GM21423 (cell line): Measurements from ENCODE around the gene ERC2.
A peak's percentile ranks its signal among the peaks of the same experiment; 100 is the strongest.

Experiments used
- ATAC-seq: cut with Tn5 transposase; IDR thresholded peaks from one replicate; pipeline ENCODE4 v1.9.1; 2021; ENCODE audit warnings: mild to moderate bottlenecking, moderate library complexity; ENCODE audit not compliant: unreplicated experiment

The ERC2 gene

GRCh38 chr3:55487381-55488241 is 980.7 kb downstream of the ERC2 start:
- no peak for ATAC-seq

GRCh38 chr3:55486857-55487380 is 981.3 kb downstream of the ERC2 start, which contains the start of gene WNT5A:
TSS of gene WNT5A (minus strand) at chr3:55487306. CDS start at chr3:55486985, 321 bp downstream.
- no peak for ATAC-seq

GRCh38 chr3:55486101-55486856 is 982.0 kb downstream of the ERC2 start:
- ATAC-seq, result no peak

GRCh38 chr3:55484801-55485791 is 983.2 kb downstream of the ERC2 start:
- peak; percentile 73 for ATAC-seq

GRCh38 chr3:55484191-55484689 is 984.0 kb downstream of the ERC2 start:
- no peak for ATAC-seq

GRCh38 chr3:55483196-55484095 is 984.8 kb downstream of the ERC2 start:
- ATAC-seq, result no peak

GRCh38 chr3:55482496-55483195 is 985.6 kb downstream of the ERC2 start:
- ATAC-seq, result no peak

GRCh38 chr3:55481744-55482495 is 986.3 kb downstream of the ERC2 start:
- ATAC-seq, result no peak

- ATAC-seq, result no peak
Measured at GRCh38 chr3:55480911-55481743, 987.1 kb downstream of the ERC2 start.

GRCh38 chr3:55477306-55478303 is 990.7 kb downstream of the ERC2 start:
- ATAC-seq, result no peak

GRCh38 chr3:55476515-55476914 is 991.8 kb downstream of the ERC2 start:
- ATAC-seq, result no peak

- ATAC-seq, result no peak
Measured at GRCh38 chr3:55474213-55474632, 994.0 kb downstream of the ERC2 start.

- no peak for ATAC-seq
Measured at GRCh38 chr3:55473788-55474187, 994.5 kb downstream of the ERC2 start.

GRCh38 chr3:55471522-55472280 is 996.6 kb downstream of the ERC2 start:
- ATAC-seq, result no peak

GRCh38 chr3:55471084-55471483 is 997.2 kb downstream of the ERC2 start:
- no peak for ATAC-seq
